Astrocyte (in vitro differentiated cells and primary cell): ENCODE results near the gene ADGRG7. TPM values are rescaled to one million over a fixed set of nuclear protein-coding genes. Genes with fewer than 3 reads are reported as not detected.

Source experiments
- DNase-seq: peaks from one replicate; pipeline ENCODE4 v3.0.0-alpha.2; 2010; ENCODE audit warnings: low read depth
- FAIRE-seq: peaks from 2 replicates; lab custom pipeline; 2011; peaks lifted over from hg19 to GRCh38; lab: Jason Lieb, UNC
- H2AFZ ChIP-seq: 2 replicates; pipeline ENCODE4 v1.6.0; 2012; ENCODE audit warnings: low read depth, low read length, inconsistent platforms
- H3K27ac ChIP-seq: 2 replicates; pipeline ENCODE4 v1.5.1; 2011; ENCODE audit warnings: low read depth, low read length, inconsistent platforms
- H3K27me3 ChIP-seq: 2 replicates; pipeline ENCODE4 v1.6.0; 2011; ENCODE audit warnings: low read length, inconsistent platforms; ENCODE audit not compliant: insufficient read depth
- H3K36me3 ChIP-seq: 2 replicates; pipeline ENCODE4 v1.5.1; 2011; ENCODE audit warnings: low read length, inconsistent platforms; ENCODE audit not compliant: insufficient read depth
- H3K4me1 ChIP-seq: 2 replicates; pipeline ENCODE4 v1.5.1; 2011; ENCODE audit warnings: low read length, inconsistent platforms; ENCODE audit not compliant: insufficient read depth
- H3K4me2 ChIP-seq: 2 replicates; pipeline ENCODE4 v1.6.0; 2012; ENCODE audit warnings: low read length, inconsistent platforms
- H3K4me3 ChIP-seq: 2 replicates; pipeline ENCODE4 v1.5.1; 2011; ENCODE audit warnings: low read depth, mild to moderate bottlenecking, low read length, inconsistent platforms; ENCODE audit not compliant: insufficient read depth
- H3K79me2 ChIP-seq: 2 replicates; pipeline ENCODE4 v1.6.0; 2012; ENCODE audit warnings: mild to moderate bottlenecking, low read length, inconsistent platforms; ENCODE audit not compliant: insufficient read depth
- H3K9ac ChIP-seq: 2 replicates; pipeline ENCODE4 v1.6.0; 2012; ENCODE audit warnings: mild to moderate bottlenecking, low read length, inconsistent platforms
- H3K9me3 ChIP-seq: 2 replicates; pipeline ENCODE4 v1.5.1; 2012; ENCODE audit warnings: low read depth, mild to moderate bottlenecking, low read length, inconsistent platforms; ENCODE audit not compliant: insufficient read depth
- H4K20me1 ChIP-seq: 2 replicates; pipeline ENCODE4 v1.6.0; 2012; ENCODE audit warnings: low read length, inconsistent platforms; ENCODE audit not compliant: insufficient read depth
- H3K27ac Mint-ChIP-seq: one replicate; pipeline ENCODE4 v1.8.0; 2021; ENCODE audit warnings: mild to moderate bottlenecking, mixed read lengths; ENCODE audit not compliant: unreplicated experiment
- H3K27me3 Mint-ChIP-seq: one replicate; pipeline ENCODE4 v1.8.0; 2021; ENCODE audit warnings: low read depth, mixed read lengths; ENCODE audit not compliant: unreplicated experiment
- H3K36me3 Mint-ChIP-seq: one replicate; pipeline ENCODE4 v1.8.0; 2021; ENCODE audit warnings: low read depth, mixed read lengths; ENCODE audit not compliant: unreplicated experiment
- H3K4me1 Mint-ChIP-seq: one replicate; pipeline ENCODE4 v1.8.0; 2021; ENCODE audit warnings: low read depth, mixed read lengths; ENCODE audit not compliant: unreplicated experiment
- H3K4me3 Mint-ChIP-seq: one replicate; pipeline ENCODE4 v1.8.0; 2021; ENCODE audit warnings: mild to moderate bottlenecking, moderate library complexity, mixed read lengths; ENCODE audit not compliant: unreplicated experiment
- H3K9me3 Mint-ChIP-seq: one replicate; pipeline ENCODE4 v1.8.0; 2021; ENCODE audit warnings: mild to moderate bottlenecking, mixed read lengths; ENCODE audit not compliant: unreplicated experiment
- CTCF ChIP-seq: IDR thresholded peaks from 2 replicates; pipeline ENCODE4 v1.5.1; 2011; ENCODE audit warnings: low read depth, mild to moderate bottlenecking, inconsistent platforms, low read length, moderate library complexity; ENCODE audit not compliant: insufficient read depth
- EZH2 ChIP-seq: IDR thresholded peaks from 2 replicates; pipeline ENCODE4 v1.6.1; 2012; ENCODE audit warnings: mild to moderate bottlenecking, low read length, inconsistent platforms; ENCODE audit not compliant: insufficient read depth
- total RNA-seq: library from RNA; stranded (reverse); gene quantifications from 2 replicates; pipeline ENCODE4 v1.2.1, GENCODE V29; 2021

The ADGRG7 gene
- total RNA-seq, 1 donor from 2014 or later = not detected

- TF ChIP-seq CTCF (no peak), EZH2 (no peak)
- Histone ChIP-seq H3K4me3 (no peak overlapping the region), H3K9me3 (no peaks in the 10 kb centered on the region), H4K20me1 (no peaks in the 10 kb centered on the region), H3K79me2 (no peaks in the 10 kb centered on the region), H2AFZ (no peak overlapping the region), H3K27ac (no peak overlapping the region), H3K9ac (no peak overlapping the region), H3K4me1 (peaks cover 4% of the 10 kb centered on the region), H3K4me2 (no peak overlapping the region), H3K36me3 (no peaks in the 10 kb centered on the region), H3K27me3 (no peaks in the 10 kb centered on the region)
- Mint-ChIP-seq H3K4me3 (no peak overlapping the region), H3K27ac (no peak overlapping the region), H3K27me3 (peaks cover 2% of the 10 kb centered on the region), H3K36me3 (no peaks in the 10 kb centered on the region), H3K4me1 (peaks cover 4% of the 10 kb centered on the region), H3K9me3 (peaks cover 8% of the 10 kb centered on the region)
- DNase-seq (no peak), FAIRE-seq (no peak)
Observed at GRCh38 chr3:100586832-100587231, 22.6 kb upstream of the ADGRG7 start.

GRCh38 chr3:100588251-100588650 lies 21.1 kb upstream of the ADGRG7 start:
- H3K36me3 Mint-ChIP-seq = no peaks in the 10 kb centered on the region
- H3K4me3 ChIP-seq = no peak overlapping the region
- no peaks in the 10 kb centered on the region for H3K79me2 ChIP-seq
- H4K20me1 ChIP-seq = no peaks in the 10 kb centered on the region
- FAIRE-seq = no peak
- H3K9me3 Mint-ChIP-seq = peaks cover 8% of the 10 kb centered on the region
- DNase-seq = no peak
- H3K9ac ChIP-seq = no peak overlapping the region
- TF ChIP-seq EZH2 (no peak), CTCF (no peak)
- H3K4me1 Mint-ChIP-seq = no peaks in the 10 kb centered on the region
- no peak overlapping the region for H3K4me3 Mint-ChIP-seq
- H3K27me3 Mint-ChIP-seq = peaks cover 2% of the 10 kb centered on the region
- H2AFZ ChIP-seq = no peak overlapping the region
- no peaks in the 10 kb centered on the region for H3K36me3 ChIP-seq
- H3K4me2 ChIP-seq = no peak overlapping the region
- peaks cover 2% of the 10 kb centered on the region for H3K4me1 ChIP-seq
- no peak overlapping the region for H3K27ac ChIP-seq
- no peaks in the 10 kb centered on the region for H3K27me3 ChIP-seq
- no peaks in the 10 kb centered on the region for H3K9me3 ChIP-seq
- H3K27ac Mint-ChIP-seq = no peak overlapping the region

- Mint-ChIP-seq H3K36me3 (no peaks in the 10 kb centered on the region), H3K9me3 (peaks cover 5% of the 10 kb centered on the region), H3K27ac (no peak overlapping the region), H3K4me1 (no peaks in the 10 kb centered on the region), H3K27me3 (peaks cover 2% of the 10 kb centered on the region), H3K4me3 (peak overlapping the region; percentile 9)
- Histone ChIP-seq H3K27me3 (no peaks in the 10 kb centered on the region), H2AFZ (peak overlapping the region; percentile 65), H3K4me1 (peaks cover 2% of the 10 kb centered on the region), H3K9ac (peak overlapping the region; percentile 49), H3K79me2 (no peaks in the 10 kb centered on the region), H4K20me1 (no peaks in the 10 kb centered on the region), H3K36me3 (no peaks in the 10 kb centered on the region), H3K4me3 (peak overlapping the region; percentile 34), H3K9me3 (no peaks in the 10 kb centered on the region), H3K27ac (no peak overlapping the region), H3K4me2 (peak overlapping the region; percentile 77)
- no peak for TF ChIP-seq EZH2
- peak; percentile 93 for TF ChIP-seq CTCF
- DNase-seq (peak; percentile 31), FAIRE-seq (peak; percentile 26)
Observed at GRCh38 chr3:100590114-100590839, 19.1 kb upstream of the ADGRG7 start.
